Adrenal gland (tissue), 5 donors: ENCODE results near the gene DLEC1.

Experiments
- CTCF ChIP-seq, 6 experiments: fragments of 450-650 bp in 4 of 6; fragments of 200-600 bp in 2 of 6; sonication (generic) in 1 of 6; IDR thresholded peaks; 1 replicate in 5 of 6; 2 replicates in 1 of 6; pipeline versions ENCODE4 v1.5.1 to v1.8.0; 2016 to 2021; ENCODE audit warnings: antibody characterized with exemption in 6 of 6, mild to moderate bottlenecking in 2 of 6, moderate library complexity in 1 of 6
- POLR2A ChIP-seq, 2 donors: fragments of 450-650 bp; IDR thresholded peaks; one replicate each; pipeline ENCODE4 v1.6.1; 2017; ENCODE audit warnings: antibody characterized with exemption in 2 of 2, mild to moderate bottlenecking in 2 of 2, moderate library complexity in 1 of 2
- donor health status: DM: no; HTN: no; CAD: no.

DNA sequence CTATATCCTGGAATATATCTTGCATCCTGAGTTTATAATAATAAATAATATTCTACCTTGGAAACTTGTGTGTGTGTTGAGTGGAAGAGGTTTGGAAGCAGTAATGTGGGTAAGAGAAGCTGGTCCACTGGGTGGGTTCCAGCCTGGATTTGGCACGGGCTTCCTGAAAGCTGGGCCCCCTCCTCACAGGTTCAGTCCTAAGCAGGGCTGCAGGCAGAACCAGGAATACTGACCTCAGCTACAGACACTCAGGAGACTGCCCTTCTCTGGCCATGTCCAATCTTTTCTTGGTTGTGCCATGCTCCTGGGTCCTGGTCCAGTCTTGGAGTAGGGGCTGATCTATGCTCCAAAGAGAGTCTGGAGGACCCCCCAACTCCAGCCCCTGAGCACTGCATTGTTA, 104.0 kb downstream of the DLEC1 start:
- TF ChIP-seq CTCF (IDR thresholded peaks at IDR 0.05) (no peak), POLR2A (IDR thresholded peaks at IDR 0.05) (no peak)
